ENCODE measurements around the gene KLC1. TPM values are rescaled to one million over a fixed set of nuclear protein-coding genes. Genes with fewer than 3 reads are reported as not detected.

The KLC1 gene
- total and polyA plus RNA-seq, 2 of the 13 experiments (the other 11 are each of a cell fraction or from before 2014, with no cell fraction given) = 53.2 to 63.5 TPM

- 0 out of 2 replicates have a peak, but pooled peaks have one; percentile 13 for TF ChIP-seq ATF5 (CRISPR knock-in tag; IDR thresholded peaks at IDR 0.05; ENCODE audit: low read depth)
- no peak for TF ChIP-seq ZNF414 (CRISPR knock-in tag; IDR thresholded peaks at IDR 0.05)
- no peak for TF ChIP-seq ETS1 (CRISPR knock-in tag; IDR thresholded peaks at IDR 0.05)
- TF ChIP-seq NR2F1 (CRISPR knock-in tag; IDR thresholded peaks at IDR 0.05) = peak in 1 of 2 experiments; percentile 80; a peak in 2 of 4 replicates
- TF ChIP-seq CEBPZ (IDR thresholded peaks at IDR 0.05; ENCODE audit: low read length) = no peak
- TF ChIP-seq ZNF670 (CRISPR knock-in tag; IDR thresholded peaks at IDR 0.05; ENCODE audit: borderline replicate concordance) = no peak
- TF ChIP-seq ZNF749 (CRISPR knock-in tag; IDR thresholded peaks at IDR 0.05; ENCODE audit: borderline replicate concordance) = no peak
- no peak for TF ChIP-seq GABPA (IDR thresholded peaks at IDR 0.05; ENCODE audit: low read depth, low read length)
- TF ChIP-seq GABPA (CRISPR knock-in tag; IDR thresholded peaks at IDR 0.05; ENCODE audit: low read depth) = no peak
- 0 out of 2 replicates have a peak, but pooled peaks have one; percentile 66 for TF ChIP-seq ZBTB26 (CRISPR knock-in tag; IDR thresholded peaks at IDR 0.05; ENCODE audit: borderline replicate concordance)
- TF ChIP-seq E2F5 (CRISPR knock-in tag; conservative IDR thresholded peaks at IDR 0.05) = no peak
- TF ChIP-seq EHMT2 (IDR thresholded peaks at IDR 0.05; ENCODE audit: borderline replicate concordance, low read depth, low read length) = no peak
- no peak for TF ChIP-seq HDAC1 (CRISPR knock-in tag; IDR thresholded peaks at IDR 0.05)
- TF ChIP-seq TBX3 (IDR thresholded peaks at IDR 0.05; ENCODE audit: borderline replicate concordance) = no peak
- no peak for TF ChIP-seq CBX2 (IDR thresholded peaks at IDR 0.05; ENCODE audit: low read depth, low read length)
- TF ChIP-seq CBX2 (CRISPR knock-in tag; IDR thresholded peaks at IDR 0.05; ENCODE audit: low read depth) = no peak
- no peak for TF ChIP-seq NFE2L2 (IDR thresholded peaks at IDR 0.05; ENCODE audit: low read length)
- TF ChIP-seq KDM2A (CRISPR knock-in tag; IDR thresholded peaks at IDR 0.05; ENCODE audit: borderline replicate concordance, low read depth) = peak; percentile 67
- TF ChIP-seq ZNF839 (CRISPR knock-in tag; IDR thresholded peaks at IDR 0.05; ENCODE audit: borderline replicate concordance) = no peak
- 0 out of 2 replicates have a peak, but pooled peaks have one; percentile 26 for TF ChIP-seq ZNF564 (CRISPR knock-in tag; IDR thresholded peaks at IDR 0.05)
- TF ChIP-seq ZBTB21 (CRISPR knock-in tag; IDR thresholded peaks at IDR 0.05) = no peak
- TF ChIP-seq EED (CRISPR knock-in tag; IDR thresholded peaks at IDR 0.05) = no peak
- TF ChIP-seq HMG20A (CRISPR knock-in tag; IDR thresholded peaks at IDR 0.05; ENCODE audit: borderline replicate concordance) = no peak
Measured at GRCh38 chr14:103628221-103628683, 759 bp upstream of the KLC1 start (continued).

Measured in HepG2 (cell line).